OCI-LY3 (cell line): ENCODE data around the gene RAB38.

ENCODE experiments used
- H2AFZ ChIP-seq: fragments of 200-600, 300-600 bp; shearing (Covaris generic); 2 replicates; pipeline ENCODE4 v1.6.0; 2014; ENCODE audit warnings: antibody characterized with exemption, low read depth, low read length
- H3K27ac ChIP-seq: fragments of 200-600, 300-600 bp; sonication (generic); 2 replicates; pipeline ENCODE4 v1.5.1; 2014; ENCODE audit warnings: mild to moderate bottlenecking, low read length, moderate library complexity, mixed read lengths
- H3K27me3 ChIP-seq: fragments of 200-600, 300-600 bp; sonication (generic); 2 replicates; pipeline ENCODE4 v1.6.1; 2014; ENCODE audit warnings: low read depth, low read length, mixed read lengths
- H3K36me3 ChIP-seq: fragments of 200-600, 300-600 bp; sonication (generic); replicated peaks from 2 replicates; pipeline ENCODE3; 2014; ENCODE audit warnings: low read depth, low read length, mixed read lengths
- H3K4me1 ChIP-seq: fragments of 300-600, 200-600 bp; sonication (generic); 2 replicates; pipeline ENCODE4 v1.6.1; 2014; ENCODE audit warnings: low read length, mixed read lengths
- H3K4me2 ChIP-seq: fragments of 200-600, 300-600 bp; sonication (generic); 2 replicates; pipeline ENCODE4 v1.6.1; 2014; ENCODE audit warnings: low read length, mixed read lengths
- H3K4me3 ChIP-seq: fragments of 300-600, 200-600 bp; sonication (generic); 2 replicates; pipeline ENCODE4 v1.5.1; 2014; ENCODE audit warnings: antibody characterized with exemption, mild to moderate bottlenecking, low read length, moderate library complexity
- H3K79me2 ChIP-seq: fragments of 300-600, 200-600 bp; shearing (Covaris generic); 2 replicates; pipeline ENCODE4 v1.6.1; 2014; ENCODE audit warnings: mild to moderate bottlenecking, low read length, mixed read lengths
- H3K9ac ChIP-seq: fragments of 300-600, 200-600 bp; shearing (Covaris generic); 2 replicates; pipeline ENCODE4 v1.6.0; 2014; ENCODE audit warnings: mild to moderate bottlenecking, low read length, moderate library complexity
- H3K9me3 ChIP-seq: fragments of 200-600, 300-600 bp; shearing (Covaris generic); 2 replicates; pipeline ENCODE4 v1.6.1; 2014; ENCODE audit warnings: low read length, mixed read lengths; ENCODE audit not compliant: insufficient read depth
- H4K20me1 ChIP-seq: fragments of 200-600, 300-600 bp; sonication (generic); 2 replicates; pipeline ENCODE4 v1.6.1; 2016; ENCODE audit warnings: low read length, mixed read lengths; ENCODE audit not compliant: insufficient read depth
- EZH2phosphoT487 ChIP-seq: fragments of 200-600 bp; shearing (Covaris generic); IDR thresholded peaks from 2 replicates; pipeline ENCODE4 v1.6.1; 2018; ENCODE audit warnings: antibody characterized with exemption, mixed run types, low read depth
- TF ChIP-seq, protein P1 (sequence below): fragments of 200-600, 300-600 bp; sonication (generic); IDR thresholded peaks from 2 replicates; pipeline ENCODE4 v1.5.1; 2014; ENCODE audit warnings: antibody characterized with exemption, low read length, low read depth

RAB38 gene

DNA sequence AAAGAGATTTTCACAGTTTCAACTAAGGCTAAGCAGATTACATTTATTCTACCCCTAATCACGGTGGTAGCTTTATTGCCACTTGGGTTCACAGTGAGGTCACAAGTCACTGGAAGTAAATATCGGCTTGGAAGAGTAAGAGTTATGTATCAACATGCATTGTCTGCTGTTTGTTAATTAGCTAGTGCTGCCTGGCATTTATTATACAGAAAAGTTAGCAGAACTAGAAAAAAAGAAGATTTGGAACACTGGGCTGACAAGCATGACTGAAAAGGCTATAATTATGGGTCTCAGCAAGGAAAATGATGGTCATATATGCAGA is 13.7 kb upstream of the RAB38 start:
- Histone ChIP-seq H3K4me2 (no peak overlapping the region), H2AFZ (no peak overlapping the region)
- no peak for TF ChIP-seq EZH2phosphoT487
- TF ChIP-seq, protein P1, sequence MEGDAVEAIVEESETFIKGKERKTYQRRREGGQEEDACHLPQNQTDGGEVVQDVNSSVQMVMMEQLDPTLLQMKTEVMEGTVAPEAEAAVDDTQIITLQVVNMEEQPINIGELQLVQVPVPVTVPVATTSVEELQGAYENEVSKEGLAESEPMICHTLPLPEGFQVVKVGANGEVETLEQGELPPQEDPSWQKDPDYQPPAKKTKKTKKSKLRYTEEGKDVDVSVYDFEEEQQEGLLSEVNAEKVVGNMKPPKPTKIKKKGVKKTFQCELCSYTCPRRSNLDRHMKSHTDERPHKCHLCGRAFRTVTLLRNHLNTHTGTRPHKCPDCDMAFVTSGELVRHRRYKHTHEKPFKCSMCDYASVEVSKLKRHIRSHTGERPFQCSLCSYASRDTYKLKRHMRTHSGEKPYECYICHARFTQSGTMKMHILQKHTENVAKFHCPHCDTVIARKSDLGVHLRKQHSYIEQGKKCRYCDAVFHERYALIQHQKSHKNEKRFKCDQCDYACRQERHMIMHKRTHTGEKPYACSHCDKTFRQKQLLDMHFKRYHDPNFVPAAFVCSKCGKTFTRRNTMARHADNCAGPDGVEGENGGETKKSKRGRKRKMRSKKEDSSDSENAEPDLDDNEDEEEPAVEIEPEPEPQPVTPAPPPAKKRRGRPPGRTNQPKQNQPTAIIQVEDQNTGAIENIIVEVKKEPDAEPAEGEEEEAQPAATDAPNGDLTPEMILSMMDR, result no peak

DNA sequence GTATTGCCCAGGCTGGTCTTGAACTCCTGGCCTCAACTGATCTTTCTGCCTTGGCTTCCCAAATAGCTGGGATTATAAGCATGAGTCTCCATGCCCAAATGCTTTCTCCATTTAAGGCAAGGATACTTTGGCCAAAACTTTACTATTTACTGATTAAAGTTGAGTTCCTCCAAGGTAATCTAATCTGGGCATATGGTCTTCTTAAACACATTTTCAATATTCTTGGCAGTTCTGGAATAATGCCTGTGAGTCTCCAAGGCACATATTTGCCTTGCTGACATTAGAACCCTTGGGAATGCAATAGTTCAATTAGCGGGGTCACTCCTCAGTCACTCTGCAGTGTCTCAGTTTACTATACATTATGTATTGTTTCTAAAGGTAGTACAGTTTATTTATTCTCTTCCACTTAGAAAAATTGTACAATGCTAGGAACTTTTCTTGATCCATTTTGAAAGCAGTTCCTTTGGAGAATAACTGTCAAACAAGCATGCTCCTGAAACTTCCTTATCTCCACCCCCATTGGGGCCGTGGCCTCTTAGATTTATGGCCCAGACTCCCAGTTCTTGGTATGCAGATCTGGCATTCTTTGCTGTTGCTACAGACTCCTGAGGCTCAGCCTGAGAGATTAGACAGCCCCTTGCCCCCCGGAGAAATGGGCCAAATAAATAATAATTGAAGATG is 13.1 kb upstream of the RAB38 start:
- Histone ChIP-seq H3K9me3 (no peaks in the 10 kb centered on the region), H3K4me1 (no peaks in the 10 kb centered on the region), H3K27ac (no peak overlapping the region)

More for the DNA sequence above, 13.7 kb upstream of the RAB38 start:
- Histone ChIP-seq H3K4me1 (no peaks in the 10 kb centered on the region), H3K79me2 (no peaks in the 10 kb centered on the region), H3K27ac (no peak overlapping the region), H3K9ac (no peak overlapping the region), H3K9me3 (no peaks in the 10 kb centered on the region), H4K20me1 (no peaks in the 10 kb centered on the region), H3K36me3 (no peaks in the 10 kb centered on the region), H3K27me3 (no peaks in the 10 kb centered on the region), H3K4me3 (no peak overlapping the region)

DNA sequence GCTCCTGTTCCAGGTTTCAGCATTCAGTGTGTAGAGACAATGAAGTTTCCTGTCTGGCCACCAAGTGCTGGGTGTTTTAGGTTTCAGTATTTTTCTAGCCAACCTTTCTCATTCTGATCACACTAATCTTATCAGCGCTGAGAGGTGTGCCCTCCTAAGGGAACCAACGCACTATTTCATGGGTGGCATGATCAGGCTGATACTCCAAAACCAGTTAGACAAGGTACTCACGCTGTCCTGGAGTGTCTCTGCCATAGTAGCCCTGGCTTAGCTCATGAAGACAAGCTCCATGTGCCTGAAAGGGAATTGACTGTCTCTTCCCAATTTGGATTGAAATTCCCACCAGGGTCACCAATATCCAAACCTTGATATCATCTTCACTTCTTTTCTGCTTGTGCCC is 8.0 kb upstream of the RAB38 start:
- no peaks in the 10 kb centered on the region for H3K9me3 ChIP-seq
- no peaks in the 10 kb centered on the region for H3K79me2 ChIP-seq
- H3K4me2 ChIP-seq, result no peak overlapping the region
- peaks cover 26% of the 10 kb centered on the region for H3K4me1 ChIP-seq
- H4K20me1 ChIP-seq, result peaks cover 14% of the 10 kb centered on the region
- H3K4me3 ChIP-seq, result no peak overlapping the region
- H3K36me3 ChIP-seq, result no peaks in the 10 kb centered on the region
- no peak overlapping the region for H3K9ac ChIP-seq
- no peak overlapping the region for H3K27ac ChIP-seq
- H3K27me3 ChIP-seq, result peaks cover 23% of the 10 kb centered on the region
- H2AFZ ChIP-seq, result no peak overlapping the region
- TF ChIP-seq, protein P1, result no peak
- no peak for TF ChIP-seq EZH2phosphoT487

More for the DNA sequence above, 13.1 kb upstream of the RAB38 start:
- no peak overlapping the region for H3K9ac ChIP-seq
- no peaks in the 10 kb centered on the region for H3K79me2 ChIP-seq
- TF ChIP-seq EZH2phosphoT487, result no peak
- TF ChIP-seq, protein P1, result no peak
- H2AFZ ChIP-seq, result no peak overlapping the region
- no peaks in the 10 kb centered on the region for H3K36me3 ChIP-seq
- no peak overlapping the region for H3K4me3 ChIP-seq
- no peaks in the 10 kb centered on the region for H3K27me3 ChIP-seq
- H3K4me2 ChIP-seq, result no peak overlapping the region
- H4K20me1 ChIP-seq, result no peaks in the 10 kb centered on the region

DNA sequence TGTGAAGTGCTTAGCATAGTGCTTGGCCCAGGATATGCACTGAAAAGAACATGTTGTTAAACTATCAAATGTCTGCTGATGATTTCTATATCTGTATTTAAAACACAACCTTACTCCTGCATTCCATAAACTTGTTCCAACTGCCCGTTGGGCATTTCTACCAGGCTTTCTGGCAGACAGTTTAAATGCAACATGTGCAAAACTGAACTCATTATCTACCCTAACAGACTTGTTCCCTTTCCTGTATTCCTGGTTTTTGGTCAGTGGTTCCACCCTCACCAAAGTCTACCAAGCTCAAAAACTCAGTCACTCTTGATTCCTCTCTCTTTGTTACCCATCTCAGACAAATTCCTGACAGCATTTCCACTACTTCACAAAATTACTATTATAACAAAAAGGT is 6.5 kb upstream of the RAB38 start:
- Histone ChIP-seq H3K4me3 (no peak overlapping the region), H3K79me2 (no peaks in the 10 kb centered on the region), H3K27ac (no peak overlapping the region), H3K9me3 (no peaks in the 10 kb centered on the region), H3K36me3 (no peaks in the 10 kb centered on the region), H3K27me3 (peaks cover 31% of the 10 kb centered on the region), H2AFZ (no peak overlapping the region), H3K9ac (no peak overlapping the region), H3K4me2 (no peak overlapping the region), H4K20me1 (peaks cover 14% of the 10 kb centered on the region), H3K4me1 (peaks cover 33% of the 10 kb centered on the region)
- no peak for TF ChIP-seq EZH2phosphoT487
- TF ChIP-seq, protein P1, result no peak
